RWPE1 (cell line): ENCODE measurements around the gene VPS13D.

ENCODE experiments used
- CTCF ChIA-PET: fragments of 350-600 bp; sonication (Branson Sonifier 250); formaldehyde crosslinking; extraction: SDS; loops from one replicate; lab custom pipeline; 2021; lab: Yijun Ruan, JAX
- POLR2A ChIA-PET: fragments of 400-600 bp; formaldehyde crosslinking; extraction: SDS; loops from one replicate; lab custom pipeline; 2020; ENCODE audit warnings: antibody characterized with exemption; ENCODE audit not compliant: low non-redundant PET; lab: Yijun Ruan, JAX
- DNase-seq: peaks from one replicate; pipeline ENCODE4 v3.0.0; 2012; ENCODE audit warnings: low spot score
- H3K27ac ChIP-seq: fragments of 450-650 bp; 2 replicates; pipeline ENCODE4 v1.5.1; 2017
- CTCF ChIP-seq: fragments of 450-650 bp; conservative IDR thresholded peaks from 2 replicates; pipeline ENCODE4 v1.5.1; 2017; ENCODE audit warnings: low read depth, mild to moderate bottlenecking

Gene VPS13D

GRCh38 chr1:12438349-12438924, 208.6 kb downstream of the VPS13D start:
- no peak for DNase-seq
- peak overlapping the region; percentile 41 for H3K27ac ChIP-seq
- POLR2A ChIA-PET: no interaction called here
- TF ChIP-seq CTCF: no peak
- CTCF ChIA-PET: interaction anchor here (0.7 kb wide), 1 partner anchor 179 kb away, joined by 3 read pairs; no protein-coding TSS in a partner anchor

- TF ChIP-seq CTCF: no peak
- CTCF ChIA-PET: interaction anchor here (0.7 kb wide), 1 partner anchor 178 kb away, joined by 3 read pairs; no protein-coding TSS in a partner anchor
- POLR2A ChIA-PET: no interaction called here
These were observed 209.2 kb downstream of the VPS13D start for GRCh38 chr1:12439073-12439472.

GRCh38 chr1:12441414-12442105, 211.7 kb downstream of the VPS13D start:
- DNase-seq: no peak
- H3K27ac ChIP-seq: no peak overlapping the region
- TF ChIP-seq CTCF: no peak
- POLR2A ChIA-PET: no interaction called here
- CTCF ChIA-PET: interaction anchor here (0.7 kb wide), 1 partner anchor 151 kb away, joined by 3 read pairs; no protein-coding TSS in a partner anchor

More at GRCh38 chr1:12439073-12439472, 209.2 kb downstream of the VPS13D start:
- no peak for DNase-seq
- peak overlapping the region; percentile 41 for H3K27ac ChIP-seq

- no peak for TF ChIP-seq CTCF
- CTCF ChIA-PET: no interaction called here
- no peak for DNase-seq
- no peak overlapping the region for H3K27ac ChIP-seq
- POLR2A ChIA-PET: no interaction called here
These were observed 212.4 kb downstream of the VPS13D start for GRCh38 chr1:12442217-12442616.

GRCh38 chr1:12443151-12443550, 213.3 kb downstream of the VPS13D start:
- ChIA-PET CTCF (no interaction called here), POLR2A (no interaction called here)
- TF ChIP-seq CTCF: no peak
- no peak overlapping the region for H3K27ac ChIP-seq
- no peak for DNase-seq

GRCh38 chr1:12444329-12444841, 214.6 kb downstream of the VPS13D start:
- H3K27ac ChIP-seq: no peak overlapping the region
- CTCF ChIA-PET: no interaction called here

More at GRCh38 chr1:12444329-12444841, 214.6 kb downstream of the VPS13D start:
- TF ChIP-seq CTCF: no peak
- POLR2A ChIA-PET: no interaction called here
- no peak for DNase-seq
